OCI-LY1 (cell line): ENCODE results near the gene GFRA4.

Experiments used
- H2AFZ ChIP-seq: fragments of 200-600 bp; sonication (generic), shearing (Covaris generic); 2 replicates; pipeline ENCODE4 v1.6.0; 2014; ENCODE audit warnings: antibody characterized with exemption, mild to moderate bottlenecking, low read length
- H3F3A ChIP-seq: fragments of 200-600 bp; sonication (generic), shearing (Covaris generic); 2 replicates; pipeline ENCODE4 v1.6.0; 2014; ENCODE audit warnings: mild to moderate bottlenecking, antibody characterized with exemption, low read length, moderate library complexity; ENCODE audit not compliant: insufficient read depth
- H3K27ac ChIP-seq: fragments of 200-600 bp; sonication (generic); 2 replicates; pipeline ENCODE4 v1.5.1; 2014; ENCODE audit warnings: low read length, mixed run types, mild to moderate bottlenecking, low read depth; ENCODE audit not compliant: poor library complexity, severe bottlenecking
- H3K27me3 ChIP-seq: fragments of 200-600 bp; sonication (generic); 2 replicates; pipeline ENCODE4 v1.6.0; 2014; ENCODE audit warnings: antibody characterized with exemption, mild to moderate bottlenecking, low read length, moderate library complexity; ENCODE audit not compliant: insufficient read depth
- H3K36me3 ChIP-seq: fragments of 200-600 bp; sonication (generic); 2 replicates; pipeline ENCODE4 v1.6.1; 2014; ENCODE audit warnings: mild to moderate bottlenecking, antibody characterized with exemption, low read length, moderate library complexity, mixed read lengths; ENCODE audit not compliant: insufficient read depth
- H3K4me1 ChIP-seq: fragments of 200-600 bp; sonication (generic); 2 replicates; pipeline ENCODE4 v1.5.1; 2014; ENCODE audit warnings: mild to moderate bottlenecking, low read length, moderate library complexity; ENCODE audit not compliant: insufficient read depth, severe bottlenecking
- H3K4me2 ChIP-seq: fragments of 200-600 bp; sonication (generic), shearing (Covaris generic); 2 replicates; pipeline ENCODE4 v1.6.1; 2014; ENCODE audit warnings: low read length
- H3K4me3 ChIP-seq: fragments of 200-600 bp; sonication (generic); 2 replicates; pipeline ENCODE4 v1.5.1; 2014; ENCODE audit warnings: low read length, low read depth, mild to moderate bottlenecking, mixed read lengths; ENCODE audit not compliant: poor library complexity, severe bottlenecking
- H3K79me2 ChIP-seq: fragments of 200-600 bp; shearing (Covaris generic); 2 replicates; pipeline ENCODE4 v1.6.1; 2016; ENCODE audit warnings: mixed run types, low read length, mixed read lengths; ENCODE audit not compliant: insufficient read depth
- H3K9ac ChIP-seq: fragments of 200-600 bp; sonication (generic), shearing (Covaris generic); 2 replicates; pipeline ENCODE4 v1.6.1; 2014; ENCODE audit warnings: mild to moderate bottlenecking, low read length, mixed read lengths
- H3K9me2 ChIP-seq: fragments of 200-600 bp; sonication (generic), shearing (Covaris generic); 2 replicates; pipeline ENCODE4 v1.6.1; 2014; ENCODE audit warnings: low read depth, mild to moderate bottlenecking, low read length, mixed read lengths
- H3K9me3 ChIP-seq: fragments of 200-600 bp; shearing (Covaris generic); 2 replicates; pipeline ENCODE4 v1.6.1; 2014; ENCODE audit warnings: low read length, mixed read lengths
- H4K20me1 ChIP-seq: fragments of 200-600 bp; sonication (generic), shearing (Covaris generic); 2 replicates; pipeline ENCODE4 v1.6.0; 2016; ENCODE audit warnings: mild to moderate bottlenecking, low read length; ENCODE audit not compliant: insufficient read depth
- EZH2 ChIP-seq: fragments of 200-600 bp; sonication (generic), shearing (Covaris generic); IDR thresholded peaks from 2 replicates; pipeline ENCODE4 v1.8.0; 2017; ENCODE audit warnings: borderline replicate concordance, mixed run types, mild to moderate bottlenecking, antibody characterized with exemption, low read length, moderate library complexity, mixed read lengths
- TF ChIP-seq, protein P1 (sequence below): fragments of 200-600 bp; sonication (generic), shearing (Covaris generic); IDR thresholded peaks from 2 replicates; pipeline ENCODE4 v1.5.1; 2017; ENCODE audit warnings: mild to moderate bottlenecking, antibody characterized with exemption, low read length, moderate library complexity, mixed read lengths

Gene GFRA4

DNA sequence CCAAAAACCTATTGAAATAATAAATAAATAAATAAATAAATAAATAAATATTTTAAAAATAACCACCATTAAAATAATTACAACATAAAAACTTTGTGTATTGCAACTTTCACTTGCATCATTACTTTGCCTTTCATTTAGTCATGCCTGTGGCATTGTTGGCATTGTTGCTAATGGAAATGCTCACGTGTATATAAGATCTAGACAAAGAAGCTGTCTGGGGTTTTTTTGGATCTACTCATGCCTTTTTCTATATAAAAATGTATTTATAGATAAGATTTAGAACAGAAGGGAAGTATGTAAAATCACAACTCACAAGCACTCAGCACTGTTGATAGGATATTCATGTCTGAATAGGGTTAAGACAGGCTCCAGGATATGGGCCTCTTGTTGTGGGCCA lies 27.9 kb downstream of the GFRA4 start:
- no peak for TF ChIP-seq EZH2

DNA sequence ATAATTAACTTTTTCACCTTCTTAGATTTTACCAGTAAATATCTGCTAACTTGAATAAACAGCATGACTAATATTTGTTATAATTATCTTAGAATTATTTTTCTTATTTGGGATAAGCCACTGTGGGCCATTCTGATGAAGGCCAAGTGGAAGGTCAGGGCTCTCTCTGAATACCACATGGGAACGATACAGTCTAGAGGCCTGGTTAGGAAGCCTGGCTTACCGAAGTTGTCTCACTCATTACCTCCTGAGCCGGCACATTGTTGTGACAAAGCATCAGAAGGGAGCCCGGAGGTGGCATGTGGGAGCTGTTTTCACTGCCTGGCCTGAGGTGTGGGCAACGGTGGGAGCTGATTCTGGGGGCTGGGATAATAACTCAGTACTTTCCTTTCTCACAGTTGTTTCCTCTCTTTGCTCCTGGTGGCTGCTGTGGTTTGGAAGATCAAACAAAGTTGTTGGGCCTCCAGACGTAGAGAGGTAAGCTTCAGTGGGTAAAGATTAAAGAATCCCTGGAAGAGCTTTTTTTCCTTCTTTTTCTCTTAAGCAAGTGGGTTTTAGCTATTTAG lies 29.2 kb downstream of the GFRA4 start:
- Histone ChIP-seq H3K27me3 (no peaks in the 10 kb centered on the region), H3K4me1 (no peaks in the 10 kb centered on the region), H3K27ac (no peak overlapping the region), H4K20me1 (no peaks in the 10 kb centered on the region; the same call in 1 of the 2 replicates), H2AFZ (no peak overlapping the region), H3K9ac (no peak overlapping the region), H3K79me2 (no peaks in the 10 kb centered on the region), H3K36me3 (no peaks in the 10 kb centered on the region), H3K9me3 (no peaks in the 10 kb centered on the region), H3K9me2 (no peaks in the 10 kb centered on the region), H3K4me3 (no peak overlapping the region), H3F3A (no peaks in the 10 kb centered on the region), H3K4me2 (no peak overlapping the region)
- TF ChIP-seq EZH2 = no peak
- TF ChIP-seq, protein P1, sequence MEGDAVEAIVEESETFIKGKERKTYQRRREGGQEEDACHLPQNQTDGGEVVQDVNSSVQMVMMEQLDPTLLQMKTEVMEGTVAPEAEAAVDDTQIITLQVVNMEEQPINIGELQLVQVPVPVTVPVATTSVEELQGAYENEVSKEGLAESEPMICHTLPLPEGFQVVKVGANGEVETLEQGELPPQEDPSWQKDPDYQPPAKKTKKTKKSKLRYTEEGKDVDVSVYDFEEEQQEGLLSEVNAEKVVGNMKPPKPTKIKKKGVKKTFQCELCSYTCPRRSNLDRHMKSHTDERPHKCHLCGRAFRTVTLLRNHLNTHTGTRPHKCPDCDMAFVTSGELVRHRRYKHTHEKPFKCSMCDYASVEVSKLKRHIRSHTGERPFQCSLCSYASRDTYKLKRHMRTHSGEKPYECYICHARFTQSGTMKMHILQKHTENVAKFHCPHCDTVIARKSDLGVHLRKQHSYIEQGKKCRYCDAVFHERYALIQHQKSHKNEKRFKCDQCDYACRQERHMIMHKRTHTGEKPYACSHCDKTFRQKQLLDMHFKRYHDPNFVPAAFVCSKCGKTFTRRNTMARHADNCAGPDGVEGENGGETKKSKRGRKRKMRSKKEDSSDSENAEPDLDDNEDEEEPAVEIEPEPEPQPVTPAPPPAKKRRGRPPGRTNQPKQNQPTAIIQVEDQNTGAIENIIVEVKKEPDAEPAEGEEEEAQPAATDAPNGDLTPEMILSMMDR = no peak

More for the DNA sequence above, 27.9 kb downstream of the GFRA4 start:
- Histone ChIP-seq H3F3A (no peaks in the 10 kb centered on the region), H3K4me1 (no peaks in the 10 kb centered on the region), H3K4me2 (no peak overlapping the region), H3K9me2 (no peaks in the 10 kb centered on the region), H4K20me1 (no peaks in the 10 kb centered on the region; the same call in 1 of the 2 replicates), H3K4me3 (no peak overlapping the region), H3K27ac (no peak overlapping the region), H3K27me3 (no peaks in the 10 kb centered on the region), H3K9ac (no peak overlapping the region), H3K79me2 (no peaks in the 10 kb centered on the region), H3K36me3 (no peaks in the 10 kb centered on the region), H2AFZ (no peak overlapping the region), H3K9me3 (no peaks in the 10 kb centered on the region)

DNA sequence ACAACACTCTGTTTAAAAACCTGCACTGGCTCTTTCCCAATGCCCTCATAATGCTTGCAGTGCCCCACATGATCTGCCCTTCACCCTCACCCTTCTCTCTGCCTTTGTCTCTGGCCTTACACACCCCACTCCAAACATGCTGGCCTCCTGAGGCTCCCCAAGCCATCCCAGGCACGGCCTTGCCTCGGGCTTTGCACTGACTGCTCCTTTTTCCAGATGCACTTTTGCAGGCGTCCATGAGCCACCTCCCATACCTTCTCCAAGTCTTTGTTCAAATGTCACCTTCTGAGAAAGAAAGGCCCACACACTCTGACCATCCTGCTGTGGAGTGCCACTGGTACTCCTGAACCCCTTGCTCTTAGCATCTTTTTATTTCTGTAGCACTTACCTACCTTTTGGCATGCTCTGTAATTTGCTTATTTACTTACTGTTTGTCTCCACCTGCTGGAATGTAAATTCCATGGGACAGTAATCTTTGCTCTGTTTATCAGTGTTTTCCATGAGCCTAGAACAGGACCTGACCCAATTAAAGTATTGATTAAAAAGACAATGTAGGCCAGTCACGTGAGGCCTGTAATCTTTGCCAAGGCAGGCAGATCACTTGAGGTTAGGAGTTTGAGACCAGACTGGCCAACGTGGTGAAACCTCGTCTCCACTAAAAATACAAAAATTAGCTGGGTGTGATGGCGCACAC lies 30.7 kb downstream of the GFRA4 start:
- no peaks in the 10 kb centered on the region for H3F3A ChIP-seq
- no peak overlapping the region for H3K27ac ChIP-seq
- no peaks in the 10 kb centered on the region for H3K9me3 ChIP-seq
- no peak overlapping the region for H2AFZ ChIP-seq
- no peaks in the 10 kb centered on the region for H3K27me3 ChIP-seq
- no peak overlapping the region for H3K9ac ChIP-seq
- H3K79me2 ChIP-seq = no peaks in the 10 kb centered on the region
- TF ChIP-seq EZH2 = no peak
- TF ChIP-seq, protein P1 = no peak
- H3K9me2 ChIP-seq = no peaks in the 10 kb centered on the region
- H3K4me1 ChIP-seq = no peaks in the 10 kb centered on the region
- H4K20me1 ChIP-seq = no peaks in the 10 kb centered on the region; the same call in 1 of the 2 replicates
- H3K36me3 ChIP-seq = no peaks in the 10 kb centered on the region
- H3K4me2 ChIP-seq = no peak overlapping the region
- H3K4me3 ChIP-seq = no peak overlapping the region
